Astrocyte of the cerebellum (primary cell): Measurements from ENCODE around the gene GALP.
"Not testable (repeated sequence)": the region's sequence is repeated elsewhere in the genome, so short reads cannot be mapped to it uniquely, and the experiment has no call there.

Experiments
- DNase-seq: peaks from one replicate; pipeline ENCODE4 v3.0.0-alpha.2; 2011; ENCODE audit warnings: low read depth
- H3K4me3 ChIP-seq: 2 replicates; pipeline ENCODE4 v1.5.1; 2011; ENCODE audit warnings: mild to moderate bottlenecking, low read depth, low read length, moderate library complexity
- in situ Hi-C: cut with HindIII; loops from 2 replicates; pipeline ENCODE4 v1.10.0; 2017; ENCODE audit warnings: low sequenced_read_pairs
- TF ChIP-seq, protein P1 (sequence below): IDR thresholded peaks from 2 replicates; pipeline ENCODE4 v1.5.1; 2012; ENCODE audit warnings: low read length, low read depth, moderate library complexity, mild to moderate bottlenecking; ENCODE audit errors: missing control alignments

Gene GALP

GRCh38 chr19:56176881-56177280 is 1.1 kb downstream of the GALP start:
- DNase-seq, result no peak
- no peak overlapping the region for H3K4me3 ChIP-seq
- TF ChIP-seq, protein P1, sequence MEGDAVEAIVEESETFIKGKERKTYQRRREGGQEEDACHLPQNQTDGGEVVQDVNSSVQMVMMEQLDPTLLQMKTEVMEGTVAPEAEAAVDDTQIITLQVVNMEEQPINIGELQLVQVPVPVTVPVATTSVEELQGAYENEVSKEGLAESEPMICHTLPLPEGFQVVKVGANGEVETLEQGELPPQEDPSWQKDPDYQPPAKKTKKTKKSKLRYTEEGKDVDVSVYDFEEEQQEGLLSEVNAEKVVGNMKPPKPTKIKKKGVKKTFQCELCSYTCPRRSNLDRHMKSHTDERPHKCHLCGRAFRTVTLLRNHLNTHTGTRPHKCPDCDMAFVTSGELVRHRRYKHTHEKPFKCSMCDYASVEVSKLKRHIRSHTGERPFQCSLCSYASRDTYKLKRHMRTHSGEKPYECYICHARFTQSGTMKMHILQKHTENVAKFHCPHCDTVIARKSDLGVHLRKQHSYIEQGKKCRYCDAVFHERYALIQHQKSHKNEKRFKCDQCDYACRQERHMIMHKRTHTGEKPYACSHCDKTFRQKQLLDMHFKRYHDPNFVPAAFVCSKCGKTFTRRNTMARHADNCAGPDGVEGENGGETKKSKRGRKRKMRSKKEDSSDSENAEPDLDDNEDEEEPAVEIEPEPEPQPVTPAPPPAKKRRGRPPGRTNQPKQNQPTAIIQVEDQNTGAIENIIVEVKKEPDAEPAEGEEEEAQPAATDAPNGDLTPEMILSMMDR, result no peak
- in situ Hi-C loops, result no loop called here

GRCh38 chr19:56177564-56178243 is 1.9 kb downstream of the GALP start:
- no peak overlapping the region for H3K4me3 ChIP-seq
- TF ChIP-seq, protein P1, result no peak
- in situ Hi-C loops, result no loop called here
- DNase-seq, result no peak

- no peak for DNase-seq
- TF ChIP-seq, protein P1, result no peak
- H3K4me3 ChIP-seq, result no peak overlapping the region
- in situ Hi-C loops, result no loop called here
Observed at GRCh38 chr19:56189785-56190184, 14.0 kb downstream of the GALP start.

DNA sequence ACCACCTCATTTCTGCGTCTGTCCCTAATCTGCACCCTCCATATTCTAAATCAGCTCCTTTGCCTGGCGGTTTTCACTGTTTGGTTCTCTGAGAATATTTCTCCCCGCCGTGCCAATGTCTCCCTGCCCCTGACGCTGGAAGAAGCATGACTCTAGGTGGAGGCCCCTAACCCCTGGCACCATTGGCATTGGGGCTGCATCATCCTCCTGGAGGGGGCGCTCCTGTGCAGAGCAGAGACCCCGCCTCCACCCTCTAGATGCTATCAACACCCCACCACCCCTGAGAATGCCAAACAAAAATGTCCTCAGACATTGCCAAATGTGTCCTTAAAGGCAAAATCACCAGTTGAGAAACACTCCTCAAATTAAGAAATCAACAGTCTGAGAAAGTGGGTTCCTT is 15.3 kb downstream of the GALP start:
- TF ChIP-seq, protein P1, result no peak
- in situ Hi-C loops, result no loop called here
- DNase-seq, result no peak
- H3K4me3 ChIP-seq, result no peak overlapping the region

DNA sequence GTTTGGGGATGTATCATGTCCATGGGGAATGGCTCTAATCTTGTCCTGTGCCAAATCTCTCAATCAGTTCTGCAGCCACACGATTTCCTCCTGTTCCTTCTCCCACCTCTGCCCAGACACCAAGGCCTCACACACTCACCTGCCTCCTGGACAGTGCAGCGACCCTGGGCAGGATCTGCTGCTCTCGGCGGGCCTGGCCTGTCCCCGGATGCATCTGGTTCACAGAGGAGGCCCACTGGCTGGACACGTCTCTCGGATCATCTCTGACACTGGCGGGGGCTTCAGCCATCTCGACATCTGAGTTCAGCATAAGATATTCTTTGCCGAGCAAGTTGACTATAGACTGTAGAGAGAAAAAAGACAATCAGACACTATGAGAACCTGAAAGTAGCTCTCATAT is 15.9 kb downstream of the GALP start:
- TF ChIP-seq, protein P1, result no peak
- in situ Hi-C loops, result no loop called here
- no peak for DNase-seq

DNA sequence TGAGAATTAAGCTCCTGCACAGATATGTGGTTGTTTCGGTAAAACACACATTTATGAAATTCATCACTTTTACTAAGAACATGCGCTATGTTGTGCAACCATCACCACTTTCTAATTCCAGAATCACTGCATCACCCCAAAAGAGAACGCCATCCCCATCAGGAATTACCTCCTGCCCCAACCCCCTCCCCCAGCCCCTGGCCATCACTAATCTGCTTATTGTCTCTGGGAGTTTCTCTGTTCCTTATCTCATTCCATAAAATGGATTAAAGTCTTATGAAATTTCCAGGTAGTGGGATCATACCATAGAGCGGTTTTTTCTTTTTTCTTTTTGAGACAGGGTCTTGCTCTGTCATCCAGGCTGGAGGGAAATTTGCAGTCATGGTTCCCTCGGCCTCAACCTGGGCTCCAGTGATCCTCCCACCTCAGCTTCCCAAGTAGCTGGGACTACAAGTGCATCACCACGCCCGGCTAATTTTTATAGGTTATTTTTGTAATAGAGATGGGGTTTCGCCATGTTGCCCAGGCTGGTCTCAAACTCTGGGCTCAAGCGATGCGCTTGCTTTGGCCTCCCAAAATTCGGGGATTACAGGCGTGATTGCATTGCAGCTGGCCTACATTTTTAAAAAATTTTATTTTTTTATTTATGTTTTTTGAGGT is 18.3 kb downstream of the GALP start:
- TF ChIP-seq, protein P1, result no peak
- no peak for DNase-seq
- in situ Hi-C loops, result no loop called here
- H3K4me3 ChIP-seq, result no peak overlapping the region

More for the DNA sequence above, 15.9 kb downstream of the GALP start:
- no peak overlapping the region for H3K4me3 ChIP-seq

DNA sequence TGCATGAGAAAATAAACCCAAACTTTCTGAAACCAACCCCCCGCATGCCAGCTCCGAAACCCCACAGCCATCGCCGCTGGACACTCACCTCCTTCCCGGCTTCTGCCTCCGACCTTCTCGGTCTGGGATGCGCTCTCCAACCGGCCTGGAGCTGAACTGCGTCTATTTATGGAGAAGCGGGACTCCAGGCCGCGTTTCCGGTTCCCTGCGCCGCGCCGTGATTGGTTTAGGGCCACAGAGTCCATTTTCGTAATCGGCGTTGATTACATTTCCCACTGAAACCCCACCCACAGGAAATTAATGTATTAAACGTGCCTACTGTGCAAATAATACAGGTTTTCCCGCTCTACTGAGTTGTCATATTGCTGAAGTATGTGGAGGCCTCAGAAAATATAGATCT is 21.8 kb downstream of the GALP start, which contains the start of gene ZSCAN5B:
TSS of gene ZSCAN5B (minus strand) at position 138 of the 400 bp plus-strand sequence. CDS start 4,731 bp downstream, outside the sequence.
- H3K4me3 ChIP-seq, DNase-seq, in situ Hi-C loops: not testable (repeated sequence)
